Prostate gland (tissue), 2 donors: ENCODE results near the gene ATAD3C.

ENCODE experiments used
- POLR2A ChIP-seq: fragments of 450-650 bp; IDR thresholded peaks from one replicate; pipeline ENCODE4 v1.6.1; 2016; ENCODE audit warnings: antibody characterized with exemption, mild to moderate bottlenecking
- TF ChIP-seq, protein P1 (sequence below), 4 experiments: fragments of 200-600 bp in 2 of 4; fragments of 450-650 bp in 2 of 4; sonication (generic) in 2 of 4; IDR thresholded peaks; 1 replicate in 3 of 4; 2 replicates in 1 of 4; pipeline ENCODE4 v1.5.1; 2016 to 2019; ENCODE audit warnings: antibody characterized with exemption in 4 of 4, mild to moderate bottlenecking in 2 of 4, moderate library complexity in 2 of 4

DNA sequence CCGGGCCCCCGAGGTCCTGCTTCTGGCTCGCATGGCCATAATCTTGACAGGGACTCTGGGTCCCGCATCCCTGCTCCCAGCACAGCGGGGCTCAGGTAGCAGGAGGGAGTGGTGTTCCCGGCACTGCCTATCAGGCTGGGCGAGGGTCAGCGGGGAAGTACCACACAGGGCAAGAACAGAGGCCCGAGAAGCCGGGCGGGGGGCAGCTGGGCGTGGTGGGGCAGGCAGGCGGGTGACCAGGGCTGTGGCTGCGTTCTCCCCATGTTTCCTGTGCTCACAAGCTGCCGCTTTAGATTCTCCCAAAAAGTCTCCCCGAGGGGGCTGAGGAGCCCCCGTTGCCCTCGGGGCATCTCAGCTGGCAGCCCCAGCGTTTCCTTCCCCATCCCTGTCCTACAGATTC, 40.4 kb downstream of the ATAD3C start:
- TF ChIP-seq, protein P1, sequence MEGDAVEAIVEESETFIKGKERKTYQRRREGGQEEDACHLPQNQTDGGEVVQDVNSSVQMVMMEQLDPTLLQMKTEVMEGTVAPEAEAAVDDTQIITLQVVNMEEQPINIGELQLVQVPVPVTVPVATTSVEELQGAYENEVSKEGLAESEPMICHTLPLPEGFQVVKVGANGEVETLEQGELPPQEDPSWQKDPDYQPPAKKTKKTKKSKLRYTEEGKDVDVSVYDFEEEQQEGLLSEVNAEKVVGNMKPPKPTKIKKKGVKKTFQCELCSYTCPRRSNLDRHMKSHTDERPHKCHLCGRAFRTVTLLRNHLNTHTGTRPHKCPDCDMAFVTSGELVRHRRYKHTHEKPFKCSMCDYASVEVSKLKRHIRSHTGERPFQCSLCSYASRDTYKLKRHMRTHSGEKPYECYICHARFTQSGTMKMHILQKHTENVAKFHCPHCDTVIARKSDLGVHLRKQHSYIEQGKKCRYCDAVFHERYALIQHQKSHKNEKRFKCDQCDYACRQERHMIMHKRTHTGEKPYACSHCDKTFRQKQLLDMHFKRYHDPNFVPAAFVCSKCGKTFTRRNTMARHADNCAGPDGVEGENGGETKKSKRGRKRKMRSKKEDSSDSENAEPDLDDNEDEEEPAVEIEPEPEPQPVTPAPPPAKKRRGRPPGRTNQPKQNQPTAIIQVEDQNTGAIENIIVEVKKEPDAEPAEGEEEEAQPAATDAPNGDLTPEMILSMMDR (IDR thresholded peaks at IDR 0.05) = no peak
- no peak for TF ChIP-seq POLR2A
